HEK293 (cell line): ENCODE data around the gene CNPY2.

ENCODE experiments used
- GLI2 ChIP-seq: fragments of 450-650 bp; formaldehyde crosslinking; IDR thresholded peaks from 2 replicates; pipeline ENCODE4; 2017; ENCODE audit warnings: missing biosample characterization, missing genetic modification characterization, low read depth, borderline replicate concordance
- KLF10 ChIP-seq: fragments of 450-650 bp; IDR thresholded peaks from 2 replicates; pipeline ENCODE4 v1.5.1; 2018; ENCODE audit warnings: missing biosample characterization, mild to moderate bottlenecking, missing genetic modification characterization
- OSR2 ChIP-seq: fragments of 450-650 bp; formaldehyde crosslinking; IDR thresholded peaks from 2 replicates; pipeline ENCODE4 v1.5.1; 2016; ENCODE audit warnings: missing biosample characterization, missing genetic modification characterization
- SALL2 ChIP-seq: fragments of 450-650 bp; formaldehyde crosslinking; IDR thresholded peaks from 2 replicates; pipeline ENCODE4 v1.5.0; 2017; ENCODE audit warnings: missing biosample characterization, mild to moderate bottlenecking, missing genetic modification characterization, borderline replicate concordance
- SCRT2 ChIP-seq: fragments of 450-650 bp; formaldehyde crosslinking; IDR thresholded peaks from 2 replicates; pipeline ENCODE4 v1.5.1; 2016; ENCODE audit warnings: missing biosample characterization, missing genetic modification characterization
- ZNF132 ChIP-seq: fragments of 450-650 bp; formaldehyde crosslinking; IDR thresholded peaks from 2 replicates; pipeline ENCODE4 v1.5.1; 2017; ENCODE audit warnings: missing biosample characterization, missing genetic modification characterization, borderline replicate concordance
- ZNF211 ChIP-seq: fragments of 450-650 bp; formaldehyde crosslinking; IDR thresholded peaks from 2 replicates; pipeline ENCODE4 v1.5.1; 2016; ENCODE audit warnings: low read depth, missing biosample characterization, missing genetic modification characterization
- ZNF221 ChIP-seq: fragments of 450-650 bp; formaldehyde crosslinking; IDR thresholded peaks from 2 replicates; pipeline ENCODE4 v1.5.1; 2017; ENCODE audit warnings: missing biosample characterization, missing genetic modification characterization, borderline replicate concordance
- ZNF292 ChIP-seq: fragments of 450-650 bp; formaldehyde crosslinking; IDR thresholded peaks from 2 replicates; pipeline ENCODE4 v1.5.1; 2016; ENCODE audit warnings: low read depth, missing biosample characterization, missing genetic modification characterization, borderline replicate concordance
- ZNF354C ChIP-seq: fragments of 450-650 bp; formaldehyde crosslinking; IDR thresholded peaks from 2 replicates; pipeline ENCODE4 v1.5.1; 2016; ENCODE audit warnings: missing biosample characterization, missing genetic modification characterization, low read depth, borderline replicate concordance
- ZNF366 ChIP-seq: fragments of 450-650 bp; formaldehyde crosslinking; conservative IDR thresholded peaks from 2 replicates; pipeline ENCODE4 v1.5.1; 2016; ENCODE audit warnings: missing biosample characterization, missing genetic modification characterization
- ZNF549 ChIP-seq: fragments of 450-650 bp; IDR thresholded peaks from 2 replicates; pipeline ENCODE4 v1.5.1; 2018; ENCODE audit warnings: missing biosample characterization, missing genetic modification characterization, mild to moderate bottlenecking, inconsistent platforms, moderate library complexity
- ZNF600 ChIP-seq: fragments of 450-650 bp; formaldehyde crosslinking; IDR thresholded peaks from 2 replicates; pipeline ENCODE4 v1.5.1; 2016; ENCODE audit warnings: missing biosample characterization, missing genetic modification characterization
- ZNF624 ChIP-seq: fragments of 450-650 bp; formaldehyde crosslinking; IDR thresholded peaks from 2 replicates; pipeline ENCODE4 v1.5.1; 2017; ENCODE audit warnings: missing biosample characterization, missing genetic modification characterization
- ZNF654 ChIP-seq: fragments of 450-650 bp; formaldehyde crosslinking; IDR thresholded peaks from 2 replicates; pipeline ENCODE4 v1.5.1; 2016; ENCODE audit warnings: low read depth, missing biosample characterization, missing genetic modification characterization
- ZNF658 ChIP-seq: fragments of 450-650 bp; formaldehyde crosslinking; IDR thresholded peaks from 2 replicates; pipeline ENCODE4; 2016; ENCODE audit warnings: missing biosample characterization, missing genetic modification characterization
- ZSCAN16 ChIP-seq: fragments of 450-650 bp; formaldehyde crosslinking; IDR thresholded peaks from 2 replicates; pipeline ENCODE4 v1.5.1; 2016; ENCODE audit warnings: missing biosample characterization, missing genetic modification characterization
- TF ChIP-seq, protein P1 (sequence below): fragments of 450-650 bp; formaldehyde crosslinking; IDR thresholded peaks from 2 replicates; pipeline ENCODE4 v1.5.1; 2016; ENCODE audit warnings: missing biosample characterization, missing genetic modification characterization
- TF ChIP-seq, protein P2 (sequence below): fragments of 450-650 bp; formaldehyde crosslinking; IDR thresholded peaks from 2 replicates; pipeline ENCODE4 v1.5.1; 2016; ENCODE audit warnings: missing biosample characterization, missing genetic modification characterization
- TF ChIP-seq, protein P3 (sequence below): fragments of 450-650 bp; formaldehyde crosslinking; IDR thresholded peaks from 2 replicates; pipeline ENCODE4 v1.5.1; 2016; ENCODE audit warnings: missing biosample characterization, missing genetic modification characterization
- TF ChIP-seq, protein P4 (sequence below): fragments of 450-650 bp; formaldehyde crosslinking; IDR thresholded peaks from 2 replicates; pipeline ENCODE4 v1.5.1; 2017; ENCODE audit warnings: missing biosample characterization, missing genetic modification characterization
- TF ChIP-seq, protein P5 (sequence below): fragments of 450-650 bp; formaldehyde crosslinking; IDR thresholded peaks from 2 replicates; pipeline ENCODE4 v1.5.1; 2017; ENCODE audit warnings: missing biosample characterization, missing genetic modification characterization
- TF ChIP-seq, protein P6 (sequence below): fragments of 450-650 bp; formaldehyde crosslinking; IDR thresholded peaks from 2 replicates; pipeline ENCODE4 v1.5.1; 2016; ENCODE audit warnings: missing biosample characterization, missing genetic modification characterization
- TF ChIP-seq, protein P7 (sequence below): IDR thresholded peaks from 2 replicates; pipeline ENCODE4 v1.6.1; 2011; ENCODE audit warnings: mild to moderate bottlenecking, low read depth, low read length, borderline replicate concordance
- TF ChIP-seq, protein P8 (sequence below): fragments of 450-650 bp; formaldehyde crosslinking; IDR thresholded peaks from 2 replicates; pipeline ENCODE4 v1.5.1; 2016; ENCODE audit warnings: missing biosample characterization, missing genetic modification characterization

Gene CNPY2

DNA sequence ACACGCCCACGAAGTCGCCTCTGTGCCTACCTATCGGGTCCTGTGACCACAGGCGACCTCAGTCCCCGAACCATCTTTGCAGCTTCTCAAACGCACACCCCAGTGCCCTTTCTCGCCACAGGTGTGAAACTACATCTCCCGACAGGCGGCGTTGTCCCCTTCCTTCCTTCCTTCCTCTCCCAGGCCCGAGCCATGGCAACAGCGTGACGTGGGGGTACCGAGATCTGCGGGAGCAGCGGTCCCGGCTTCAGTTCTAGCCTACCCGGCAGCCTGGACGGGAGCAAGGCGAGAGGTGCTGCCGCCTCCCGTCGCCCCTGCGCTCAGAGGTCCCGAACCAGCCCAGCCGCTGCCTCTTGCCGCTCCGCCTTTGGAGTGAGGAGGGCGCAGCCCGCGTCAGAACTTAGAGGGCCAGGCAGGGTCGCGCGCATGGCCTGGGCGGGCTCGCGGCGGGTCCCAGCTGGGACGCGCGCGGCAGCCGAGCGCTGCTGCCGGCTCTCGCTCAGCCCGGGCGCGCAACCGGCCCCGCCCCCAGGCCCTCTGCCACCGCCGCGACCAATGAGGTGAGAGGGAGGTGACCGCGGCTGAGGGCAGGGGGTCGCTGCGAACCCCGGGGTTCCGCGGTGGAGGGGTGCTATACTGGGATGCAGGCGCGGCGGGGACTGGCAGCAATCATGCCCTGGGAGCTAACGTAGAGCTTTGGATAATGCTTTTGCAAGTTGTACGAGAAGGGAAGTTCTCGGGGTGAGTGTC lies 48.9 kb downstream of the CNPY2 start, which contains the start of gene COQ10A (continued):
- TF ChIP-seq, protein P1, sequence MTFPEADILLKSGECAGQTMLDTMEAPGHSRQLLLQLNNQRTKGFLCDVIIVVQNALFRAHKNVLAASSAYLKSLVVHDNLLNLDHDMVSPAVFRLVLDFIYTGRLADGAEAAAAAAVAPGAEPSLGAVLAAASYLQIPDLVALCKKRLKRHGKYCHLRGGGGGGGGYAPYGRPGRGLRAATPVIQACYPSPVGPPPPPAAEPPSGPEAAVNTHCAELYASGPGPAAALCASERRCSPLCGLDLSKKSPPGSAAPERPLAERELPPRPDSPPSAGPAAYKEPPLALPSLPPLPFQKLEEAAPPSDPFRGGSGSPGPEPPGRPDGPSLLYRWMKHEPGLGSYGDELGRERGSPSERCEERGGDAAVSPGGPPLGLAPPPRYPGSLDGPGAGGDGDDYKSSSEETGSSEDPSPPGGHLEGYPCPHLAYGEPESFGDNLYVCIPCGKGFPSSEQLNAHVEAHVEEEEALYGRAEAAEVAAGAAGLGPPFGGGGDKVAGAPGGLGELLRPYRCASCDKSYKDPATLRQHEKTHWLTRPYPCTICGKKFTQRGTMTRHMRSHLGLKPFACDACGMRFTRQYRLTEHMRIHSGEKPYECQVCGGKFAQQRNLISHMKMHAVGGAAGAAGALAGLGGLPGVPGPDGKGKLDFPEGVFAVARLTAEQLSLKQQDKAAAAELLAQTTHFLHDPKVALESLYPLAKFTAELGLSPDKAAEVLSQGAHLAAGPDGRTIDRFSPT (tag by site-specific recombination), result peak; percentile 20; the same call in 1 of the 2 replicates
- TF ChIP-seq, protein P2, sequence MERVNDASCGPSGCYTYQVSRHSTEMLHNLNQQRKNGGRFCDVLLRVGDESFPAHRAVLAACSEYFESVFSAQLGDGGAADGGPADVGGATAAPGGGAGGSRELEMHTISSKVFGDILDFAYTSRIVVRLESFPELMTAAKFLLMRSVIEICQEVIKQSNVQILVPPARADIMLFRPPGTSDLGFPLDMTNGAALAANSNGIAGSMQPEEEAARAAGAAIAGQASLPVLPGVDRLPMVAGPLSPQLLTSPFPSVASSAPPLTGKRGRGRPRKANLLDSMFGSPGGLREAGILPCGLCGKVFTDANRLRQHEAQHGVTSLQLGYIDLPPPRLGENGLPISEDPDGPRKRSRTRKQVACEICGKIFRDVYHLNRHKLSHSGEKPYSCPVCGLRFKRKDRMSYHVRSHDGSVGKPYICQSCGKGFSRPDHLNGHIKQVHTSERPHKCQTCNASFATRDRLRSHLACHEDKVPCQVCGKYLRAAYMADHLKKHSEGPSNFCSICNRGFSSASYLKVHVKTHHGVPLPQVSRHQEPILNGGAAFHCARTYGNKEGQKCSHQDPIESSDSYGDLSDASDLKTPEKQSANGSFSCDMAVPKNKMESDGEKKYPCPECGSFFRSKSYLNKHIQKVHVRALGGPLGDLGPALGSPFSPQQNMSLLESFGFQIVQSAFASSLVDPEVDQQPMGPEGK (tag by site-specific recombination), result peak; percentile 91; the same call in 1 of the 2 replicates
- no peak for TF ChIP-seq ZNF658 (tag by site-specific recombination)
- no peak for TF ChIP-seq ZNF221 (tag by site-specific recombination)
- TF ChIP-seq, protein P3, sequence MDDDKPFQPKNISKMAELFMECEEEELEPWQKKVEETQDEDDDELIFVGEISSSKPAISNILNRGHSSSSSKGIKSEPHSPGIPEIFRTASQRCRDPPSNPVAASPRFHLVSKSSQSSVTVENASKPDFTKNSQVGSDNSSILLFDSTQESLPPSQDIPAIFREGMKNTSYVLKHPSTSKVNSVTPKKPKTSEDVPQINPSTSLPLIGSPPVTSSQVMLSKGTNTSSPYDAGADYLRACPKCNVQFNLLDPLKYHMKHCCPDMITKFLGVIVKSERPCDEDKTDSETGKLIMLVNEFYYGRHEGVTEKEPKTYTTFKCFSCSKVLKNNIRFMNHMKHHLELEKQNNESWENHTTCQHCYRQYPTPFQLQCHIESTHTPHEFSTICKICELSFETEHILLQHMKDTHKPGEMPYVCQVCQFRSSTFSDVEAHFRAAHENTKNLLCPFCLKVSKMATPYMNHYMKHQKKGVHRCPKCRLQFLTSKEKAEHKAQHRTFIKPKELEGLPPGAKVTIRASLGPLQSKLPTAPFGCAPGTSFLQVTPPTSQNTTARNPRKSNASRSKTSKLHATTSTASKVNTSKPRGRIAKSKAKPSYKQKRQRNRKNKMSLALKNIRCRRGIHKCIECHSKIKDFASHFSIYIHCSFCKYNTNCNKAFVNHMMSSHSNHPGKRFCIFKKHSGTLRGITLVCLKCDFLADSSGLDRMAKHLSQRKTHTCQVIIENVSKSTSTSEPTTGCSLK (tag by site-specific recombination), result no peak
- no peak for TF ChIP-seq ZNF292
- TF ChIP-seq, protein P4, sequence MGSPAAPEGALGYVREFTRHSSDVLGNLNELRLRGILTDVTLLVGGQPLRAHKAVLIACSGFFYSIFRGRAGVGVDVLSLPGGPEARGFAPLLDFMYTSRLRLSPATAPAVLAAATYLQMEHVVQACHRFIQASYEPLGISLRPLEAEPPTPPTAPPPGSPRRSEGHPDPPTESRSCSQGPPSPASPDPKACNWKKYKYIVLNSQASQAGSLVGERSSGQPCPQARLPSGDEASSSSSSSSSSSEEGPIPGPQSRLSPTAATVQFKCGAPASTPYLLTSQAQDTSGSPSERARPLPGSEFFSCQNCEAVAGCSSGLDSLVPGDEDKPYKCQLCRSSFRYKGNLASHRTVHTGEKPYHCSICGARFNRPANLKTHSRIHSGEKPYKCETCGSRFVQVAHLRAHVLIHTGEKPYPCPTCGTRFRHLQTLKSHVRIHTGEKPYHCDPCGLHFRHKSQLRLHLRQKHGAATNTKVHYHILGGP (tag by site-specific recombination), result no peak
- TF ChIP-seq SALL2 (tag by site-specific recombination), result no peak
- TF ChIP-seq, protein P5, sequence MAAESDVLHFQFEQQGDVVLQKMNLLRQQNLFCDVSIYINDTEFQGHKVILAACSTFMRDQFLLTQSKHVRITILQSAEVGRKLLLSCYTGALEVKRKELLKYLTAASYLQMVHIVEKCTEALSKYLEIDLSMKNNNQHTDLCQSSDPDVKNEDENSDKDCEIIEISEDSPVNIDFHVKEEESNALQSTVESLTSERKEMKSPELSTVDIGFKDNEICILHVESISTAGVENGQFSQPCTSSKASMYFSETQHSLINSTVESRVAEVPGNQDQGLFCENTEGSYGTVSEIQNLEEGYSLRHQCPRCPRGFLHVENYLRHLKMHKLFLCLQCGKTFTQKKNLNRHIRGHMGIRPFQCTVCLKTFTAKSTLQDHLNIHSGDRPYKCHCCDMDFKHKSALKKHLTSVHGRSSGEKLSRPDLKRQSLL (tag by site-specific recombination), result no peak
- no peak for TF ChIP-seq ZNF211 (tag by site-specific recombination)
- TF ChIP-seq ZNF354C (tag by site-specific recombination), result no peak
- peak; percentile 98 for TF ChIP-seq SCRT2 (tag by site-specific recombination)
- TF ChIP-seq ZSCAN16 (tag by site-specific recombination), result no peak
- TF ChIP-seq ZNF549, result no peak
- no peak for TF ChIP-seq ZNF654 (tag by site-specific recombination)
- peak; percentile 95 for TF ChIP-seq ZNF366 (tag by site-specific recombination)
- peak; percentile 54 for TF ChIP-seq OSR2 (tag by site-specific recombination)
- TF ChIP-seq ZNF624 (tag by site-specific recombination), result no peak
- TF ChIP-seq, protein P6, sequence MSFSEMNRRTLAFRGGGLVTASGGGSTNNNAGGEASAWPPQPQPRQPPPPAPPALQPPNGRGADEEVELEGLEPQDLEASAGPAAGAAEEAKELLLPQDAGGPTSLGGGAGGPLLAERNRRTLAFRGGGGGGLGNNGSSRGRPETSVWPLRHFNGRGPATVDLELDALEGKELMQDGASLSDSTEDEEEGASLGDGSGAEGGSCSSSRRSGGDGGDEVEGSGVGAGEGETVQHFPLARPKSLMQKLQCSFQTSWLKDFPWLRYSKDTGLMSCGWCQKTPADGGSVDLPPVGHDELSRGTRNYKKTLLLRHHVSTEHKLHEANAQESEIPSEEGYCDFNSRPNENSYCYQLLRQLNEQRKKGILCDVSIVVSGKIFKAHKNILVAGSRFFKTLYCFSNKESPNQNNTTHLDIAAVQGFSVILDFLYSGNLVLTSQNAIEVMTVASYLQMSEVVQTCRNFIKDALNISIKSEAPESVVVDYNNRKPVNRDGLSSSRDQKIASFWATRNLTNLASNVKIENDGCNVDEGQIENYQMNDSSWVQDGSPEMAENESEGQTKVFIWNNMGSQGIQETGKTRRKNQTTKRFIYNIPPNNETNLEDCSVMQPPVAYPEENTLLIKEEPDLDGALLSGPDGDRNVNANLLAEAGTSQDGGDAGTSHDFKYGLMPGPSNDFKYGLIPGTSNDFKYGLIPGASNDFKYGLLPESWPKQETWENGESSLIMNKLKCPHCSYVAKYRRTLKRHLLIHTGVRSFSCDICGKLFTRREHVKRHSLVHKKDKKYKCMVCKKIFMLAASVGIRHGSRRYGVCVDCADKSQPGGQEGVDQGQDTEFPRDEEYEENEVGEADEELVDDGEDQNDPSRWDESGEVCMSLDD (tag by site-specific recombination), result peak; percentile 91
- TF ChIP-seq, protein P7, sequence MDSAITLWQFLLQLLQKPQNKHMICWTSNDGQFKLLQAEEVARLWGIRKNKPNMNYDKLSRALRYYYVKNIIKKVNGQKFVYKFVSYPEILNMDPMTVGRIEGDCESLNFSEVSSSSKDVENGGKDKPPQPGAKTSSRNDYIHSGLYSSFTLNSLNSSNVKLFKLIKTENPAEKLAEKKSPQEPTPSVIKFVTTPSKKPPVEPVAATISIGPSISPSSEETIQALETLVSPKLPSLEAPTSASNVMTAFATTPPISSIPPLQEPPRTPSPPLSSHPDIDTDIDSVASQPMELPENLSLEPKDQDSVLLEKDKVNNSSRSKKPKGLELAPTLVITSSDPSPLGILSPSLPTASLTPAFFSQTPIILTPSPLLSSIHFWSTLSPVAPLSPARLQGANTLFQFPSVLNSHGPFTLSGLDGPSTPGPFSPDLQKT, result no peak
- peak; percentile 91 for TF ChIP-seq ZNF600 (tag by site-specific recombination)
- no peak for TF ChIP-seq ZNF132
- TF ChIP-seq GLI2 (tag by site-specific recombination), result no peak
- peak; percentile 41; the same call in 1 of the 2 replicates for TF ChIP-seq KLF10 (tag by site-specific recombination)
- TF ChIP-seq, protein P8, sequence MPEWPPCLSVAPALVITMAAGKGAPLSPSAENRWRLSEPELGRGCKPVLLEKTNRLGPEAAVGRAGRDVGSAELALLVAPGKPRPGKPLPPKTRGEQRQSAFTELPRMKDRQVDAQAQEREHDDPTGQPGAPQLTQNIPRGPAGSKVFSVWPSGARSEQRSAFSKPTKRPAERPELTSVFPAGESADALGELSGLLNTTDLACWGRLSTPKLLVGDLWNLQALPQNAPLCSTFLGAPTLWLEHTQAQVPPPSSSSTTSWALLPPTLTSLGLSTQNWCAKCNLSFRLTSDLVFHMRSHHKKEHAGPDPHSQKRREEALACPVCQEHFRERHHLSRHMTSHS (tag by site-specific recombination), result no peak
